IMR-90 (cell line): ENCODE results near the gene RTCB. TPM values are rescaled to one million over a fixed set of nuclear protein-coding genes. Genes with fewer than 3 reads are reported as not detected.

ENCODE experiments used
- ATAC-seq: fragments of 200-7000 bp; cut with Tn5 transposase; 2 replicates; pipeline ENCODE4 v1.9.1; 2020; ENCODE audit warnings: low read depth, mild to moderate bottlenecking, moderate library complexity
- BruUV-seq: library from RNA; stranded (reverse); fragments of 400-500 nt; replicated peaks from 2 replicates; lab custom pipeline; 2021; lab: Mats Ljungman, UMichigan
- CTCF ChIA-PET: fragments of 300-600 bp; formaldehyde crosslinking; extraction: SDS; loops from one replicate; lab custom pipeline; 2021; ENCODE audit warnings: antibody characterized with exemption; lab: Yijun Ruan, JAX
- POLR2A ChIA-PET: fragments of 300-600 bp; sonication (Branson Sonifier 250); formaldehyde crosslinking; loops from one replicate; lab custom pipeline; 2022; ENCODE audit warnings: antibody characterized with exemption; ENCODE audit not compliant: unreplicated experiment; lab: Charles Lee
- DNase-seq: peaks from one replicate; pipeline ENCODE4 v3.0.0; 2013
- H2AFZ ChIP-seq: replicated peaks from 2 replicates; pipeline ENCODE3; 2013; ENCODE audit warnings: low read length, mild to moderate bottlenecking; ENCODE audit not compliant: poor library complexity
- H2AK5ac ChIP-seq: 2 replicates; pipeline ENCODE4 v1.6.1; 2013; ENCODE audit warnings: low read depth, low read length, inconsistent platforms
- H2AK9ac ChIP-seq: replicated peaks from 2 replicates; pipeline ENCODE3; 2013; ENCODE audit warnings: mild to moderate bottlenecking, low read depth, low read length, moderate library complexity; ENCODE audit not compliant: poor library complexity
- H2BK120ac ChIP-seq: 2 replicates; pipeline ENCODE4 v1.6.1; 2013; ENCODE audit warnings: low read depth, low read length, inconsistent platforms
- H2BK15ac ChIP-seq: 3 replicates; pipeline ENCODE4 v1.6.1; 2013; ENCODE audit warnings: low read depth, low read length, inconsistent platforms
- H2BK20ac ChIP-seq: 2 replicates; pipeline ENCODE4 v1.6.1; 2013; ENCODE audit warnings: low read depth, mild to moderate bottlenecking, inconsistent platforms, low read length, moderate library complexity
- H2BK5ac ChIP-seq: 2 replicates; pipeline ENCODE4 v1.6.1; 2013; ENCODE audit warnings: mild to moderate bottlenecking, low read depth, low read length, inconsistent platforms; ENCODE audit not compliant: poor library complexity, severe bottlenecking
- H3K14ac ChIP-seq: replicated peaks from 2 replicates; pipeline ENCODE4 v1.6.1; 2013; ENCODE audit warnings: low read depth, low read length, inconsistent platforms
- H3K18ac ChIP-seq: 2 replicates; pipeline ENCODE4 v1.6.1; 2013; ENCODE audit warnings: low read depth, low read length, control low read depth
- H3K23ac ChIP-seq: 2 replicates; pipeline ENCODE4 v1.6.1; 2013; ENCODE audit warnings: low read depth, low read length, inconsistent platforms
- H3K27ac ChIP-seq: 2 replicates; pipeline ENCODE4 v1.5.1; 2013; ENCODE audit warnings: mild to moderate bottlenecking, control low read depth, low read length; ENCODE audit not compliant: insufficient read depth
- H3K27me3 ChIP-seq: 2 replicates; pipeline ENCODE4 v1.6.1; 2013; ENCODE audit warnings: low read length; ENCODE audit not compliant: control insufficient read depth, insufficient read depth
- H3K36me3 ChIP-seq: 2 replicates; pipeline ENCODE4 v1.6.1; 2013; ENCODE audit warnings: low read length, mixed read lengths; ENCODE audit not compliant: control insufficient read depth, insufficient read depth
- H3K4ac ChIP-seq: 2 replicates; pipeline ENCODE4 v1.6.1; 2013; ENCODE audit warnings: low read depth, low read length, inconsistent platforms
- H3K4me1 ChIP-seq: 2 replicates; pipeline ENCODE4 v1.6.1; 2013; ENCODE audit warnings: low read length, mixed read lengths; ENCODE audit not compliant: control insufficient read depth, insufficient read depth
- H3K4me2 ChIP-seq: 2 replicates; pipeline ENCODE4 v1.6.1; 2013; ENCODE audit warnings: low read depth, mild to moderate bottlenecking, control low read depth, low read length, moderate library complexity
- H3K4me3 ChIP-seq: 2 replicates; pipeline ENCODE4 v1.5.1; 2013; ENCODE audit warnings: low read depth, mild to moderate bottlenecking, control low read depth, low read length, moderate library complexity; ENCODE audit not compliant: insufficient read depth
- H3K56ac ChIP-seq: 2 replicates; pipeline ENCODE4 v1.6.1; 2013; ENCODE audit warnings: low read length, inconsistent platforms; ENCODE audit not compliant: insufficient read depth; ENCODE audit errors: extremely low read depth
- H3K79me1 ChIP-seq, 2 experiments: 2 replicates each; pipeline ENCODE4 v1.6.1; 2013; ENCODE audit warnings: low read length in 2 of 2, inconsistent platforms in 1 of 2, low read depth in 1 of 2
- H3K9ac ChIP-seq: 2 replicates; pipeline ENCODE4 v1.6.1; 2013; ENCODE audit warnings: low read depth, low read length, control low read depth
- H3K9me1 ChIP-seq: 2 replicates; pipeline ENCODE4 v1.6.1; 2013; ENCODE audit warnings: low read length, inconsistent platforms; ENCODE audit not compliant: insufficient read depth
- H3K9me3 ChIP-seq: 2 replicates; pipeline ENCODE4 v1.6.1; 2013; ENCODE audit warnings: low read length; ENCODE audit not compliant: control insufficient read depth, insufficient read depth
- H4K20me1 ChIP-seq: 2 replicates; pipeline ENCODE4 v1.6.1; 2013; ENCODE audit warnings: low read length, inconsistent platforms; ENCODE audit not compliant: insufficient read depth
- H4K5ac ChIP-seq: 2 replicates; pipeline ENCODE4 v1.6.1; 2013; ENCODE audit warnings: mild to moderate bottlenecking, low read depth, low read length, control low read depth
- H4K8ac ChIP-seq, 2 experiments: 2 replicates each; pipeline ENCODE4 v1.6.1; 2013; ENCODE audit warnings: low read depth in 2 of 2, low read length in 2 of 2, control low read depth in 1 of 2, inconsistent platforms in 1 of 2
- H4K91ac ChIP-seq: 2 replicates; pipeline ENCODE4 v1.6.1; 2013; ENCODE audit warnings: low read depth, low read length, inconsistent platforms; ENCODE audit not compliant: insufficient read depth
- CEBPB ChIP-seq: IDR thresholded peaks from 2 replicates; pipeline ENCODE4 v1.6.1; 2012; ENCODE audit warnings: low read depth, low read length, improper control_type of control experiment
- CHD1 ChIP-seq: IDR thresholded peaks from 2 replicates; pipeline ENCODE4 v1.6.1; 2012; ENCODE audit warnings: low read depth, low read length, improper control_type of control experiment
- FOS ChIP-seq: fragments of 150-350 bp; IDR thresholded peaks from 2 replicates; pipeline ENCODE4 v1.6.1; 2016; ENCODE audit warnings: low read depth, low read length
- MAFK ChIP-seq: IDR thresholded peaks from 2 replicates; pipeline ENCODE4 v1.6.1; 2012; ENCODE audit warnings: low read depth, low read length, improper control_type of control experiment
- MAZ ChIP-seq: IDR thresholded peaks from 2 replicates; pipeline ENCODE4 v1.6.1; 2012; ENCODE audit warnings: low read depth, mild to moderate bottlenecking, low read length, improper control_type of control experiment, moderate library complexity, borderline replicate concordance
- NFE2L2 ChIP-seq: fragments of 150-350 bp; IDR thresholded peaks from 2 replicates; pipeline ENCODE4 v1.6.1; 2016; ENCODE audit warnings: low read depth, mild to moderate bottlenecking, low read length
- POLR2A ChIP-seq: IDR thresholded peaks from 2 replicates; pipeline ENCODE4 v1.6.1; 2012; ENCODE audit warnings: mild to moderate bottlenecking, low read depth, low read length
- RCOR1 ChIP-seq: IDR thresholded peaks from 2 replicates; pipeline ENCODE4 v1.6.1; 2012; ENCODE audit warnings: mild to moderate bottlenecking, low read length, improper control_type of control experiment; ENCODE audit not compliant: insufficient replicate concordance
- WGBS, 2 experiments: methylation state at CpG; one replicate each; pipeline versions ENCODE4 v1.1.5 to v1.1.7; 2013; ENCODE audit warnings: missing lambda C conversion rate in 2 of 2; ENCODE audit not compliant: insufficient read length in 1 of 2; ENCODE audit errors: extremely low coverage in 2 of 2; 5-methylcytosine and 5-hydroxymethylcytosine counted together
- dilution Hi-C: fragments of 300-500 bp; cut with HindIII; formaldehyde crosslinking; loops from one replicate; pipeline ENCODE4 v1.14.3; 2018; ENCODE audit warnings: low sequenced_read_pairs; ENCODE audit not compliant: unreplicated experiment
- in situ Hi-C: fragments of 300-500 bp; cut with MboI; formaldehyde crosslinking; loops from 3 replicates; pipeline ENCODE4 v1.14.3; 2019; ENCODE audit warnings: low sequenced_read_pairs, inconsistent platforms, mixed read lengths
- intact Hi-C: fragments of 100-400 bp; cut with micrococcal nuclease; formaldehyde crosslinking; loops from 2 replicates; pipeline ENCODE4 v1.10.0; 2022
- polyA plus RNA-seq, 3 experiments: library from polyadenylated mRNA; depleted of rRNA; stranded (reverse); fragments of >200 nt; gene quantifications; 2 replicates each; pipeline ENCODE4 v1.2.3, GENCODE V29; 2012; ENCODE audit warnings: low replicate concordance in 1 of 3
- total RNA-seq: library from RNA; depleted of rRNA; stranded (reverse); fragments of >200 nt; gene quantifications from 2 replicates; pipeline ENCODE4 v1.2.3, GENCODE V29; 2012
- TF ChIP-seq, protein P1 (sequence below): conservative IDR thresholded peaks from 2 replicates; pipeline ENCODE4 v1.5.1; 2012; ENCODE audit warnings: mild to moderate bottlenecking, low read depth, low read length, improper control_type of control experiment
- TF ChIP-seq, protein P2 (sequence below): fragments of 150-350 bp; IDR thresholded peaks from 2 replicates; pipeline ENCODE4 v1.6.1; 2016; ENCODE audit warnings: low read depth, mild to moderate bottlenecking, low read length, moderate library complexity, borderline replicate concordance
- TF ChIP-seq, protein P3 (sequence below): fragments of 150-350 bp; IDR thresholded peaks from 2 replicates; pipeline ENCODE4 v1.6.1; 2017; ENCODE audit warnings: mild to moderate bottlenecking, antibody characterized with exemption, low read length, low read depth

The RTCB gene
- total and polyA plus RNA-seq, 2 of the 4 experiments (the other 2 are of a cell fraction) = 115 to 213 TPM

GRCh38 chr22:32375678-32376450 is 36.2 kb downstream of the RTCB start:
- H2AK9ac ChIP-seq = no peak overlapping the region
- H3K18ac ChIP-seq = no peak overlapping the region

More at GRCh38 chr22:32375678-32376450, 36.2 kb downstream of the RTCB start:
- no peak overlapping the region for H3K4me3 ChIP-seq
- H2AFZ ChIP-seq = no peak overlapping the region
- no peak overlapping the region for H3K4me2 ChIP-seq
- no peak for ATAC-seq
- H3K4me1 ChIP-seq = no peaks in the 10 kb centered on the region
- no TSS peak for BruUV-seq
- no peak overlapping the region for H3K9ac ChIP-seq
- dilution Hi-C loops = no loop called here
- no peak overlapping the region for H3K4ac ChIP-seq
- H3K9me1 ChIP-seq = 0 out of 2 replicates have a peak, but pooled peaks cover 4% of the 10 kb centered on the region
- POLR2A ChIA-PET = no interaction called here
- no peak overlapping the region for H3K56ac ChIP-seq
- CTCF ChIA-PET = no interaction called here
- no peaks in the 10 kb centered on the region for H3K79me1 ChIP-seq
- H2BK20ac ChIP-seq = no peak overlapping the region
- H3K27me3 ChIP-seq = no peaks in the 10 kb centered on the region
- intact Hi-C loops = no loop called here
- H3K36me3 ChIP-seq = no peaks in the 10 kb centered on the region
- no peak overlapping the region for H2BK15ac ChIP-seq
- H3K9me3 ChIP-seq = no peaks in the 10 kb centered on the region
- H3K27ac ChIP-seq = no peak overlapping the region
- H4K20me1 ChIP-seq = no peaks in the 10 kb centered on the region; the same call in 1 of the 2 replicates
- WGBS, 2 experiments = 80% methylated on average over 2 of the region's 7 CpGs; no CpG with 5 or more reads in 1 of the 2 experiments
- no peak overlapping the region for H2BK5ac ChIP-seq
- in situ Hi-C loops = no loop called here
- H4K5ac ChIP-seq = no peak overlapping the region
- H3K23ac ChIP-seq = no peak overlapping the region
- H2AK5ac ChIP-seq = no peak overlapping the region
- DNase-seq = no peak
- H3K14ac ChIP-seq = no peak overlapping the region
- H2BK120ac ChIP-seq = no peak overlapping the region
- no peak overlapping the region for H4K8ac ChIP-seq
- H4K91ac ChIP-seq = no peak overlapping the region
- TF ChIP-seq CHD1 (no peak), FOS (no peak), NFE2L2 (no peak), POLR2A (no peak), MAZ (no peak), CEBPB (no peak), MAFK (no peak), RCOR1 (no peak)
- TF ChIP-seq, protein P1, sequence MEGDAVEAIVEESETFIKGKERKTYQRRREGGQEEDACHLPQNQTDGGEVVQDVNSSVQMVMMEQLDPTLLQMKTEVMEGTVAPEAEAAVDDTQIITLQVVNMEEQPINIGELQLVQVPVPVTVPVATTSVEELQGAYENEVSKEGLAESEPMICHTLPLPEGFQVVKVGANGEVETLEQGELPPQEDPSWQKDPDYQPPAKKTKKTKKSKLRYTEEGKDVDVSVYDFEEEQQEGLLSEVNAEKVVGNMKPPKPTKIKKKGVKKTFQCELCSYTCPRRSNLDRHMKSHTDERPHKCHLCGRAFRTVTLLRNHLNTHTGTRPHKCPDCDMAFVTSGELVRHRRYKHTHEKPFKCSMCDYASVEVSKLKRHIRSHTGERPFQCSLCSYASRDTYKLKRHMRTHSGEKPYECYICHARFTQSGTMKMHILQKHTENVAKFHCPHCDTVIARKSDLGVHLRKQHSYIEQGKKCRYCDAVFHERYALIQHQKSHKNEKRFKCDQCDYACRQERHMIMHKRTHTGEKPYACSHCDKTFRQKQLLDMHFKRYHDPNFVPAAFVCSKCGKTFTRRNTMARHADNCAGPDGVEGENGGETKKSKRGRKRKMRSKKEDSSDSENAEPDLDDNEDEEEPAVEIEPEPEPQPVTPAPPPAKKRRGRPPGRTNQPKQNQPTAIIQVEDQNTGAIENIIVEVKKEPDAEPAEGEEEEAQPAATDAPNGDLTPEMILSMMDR = no peak
- TF ChIP-seq, protein P2, sequence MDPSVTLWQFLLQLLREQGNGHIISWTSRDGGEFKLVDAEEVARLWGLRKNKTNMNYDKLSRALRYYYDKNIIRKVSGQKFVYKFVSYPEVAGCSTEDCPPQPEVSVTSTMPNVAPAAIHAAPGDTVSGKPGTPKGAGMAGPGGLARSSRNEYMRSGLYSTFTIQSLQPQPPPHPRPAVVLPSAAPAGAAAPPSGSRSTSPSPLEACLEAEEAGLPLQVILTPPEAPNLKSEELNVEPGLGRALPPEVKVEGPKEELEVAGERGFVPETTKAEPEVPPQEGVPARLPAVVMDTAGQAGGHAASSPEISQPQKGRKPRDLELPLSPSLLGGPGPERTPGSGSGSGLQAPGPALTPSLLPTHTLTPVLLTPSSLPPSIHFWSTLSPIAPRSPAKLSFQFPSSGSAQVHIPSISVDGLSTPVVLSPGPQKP = no peak
- TF ChIP-seq, protein P3, sequence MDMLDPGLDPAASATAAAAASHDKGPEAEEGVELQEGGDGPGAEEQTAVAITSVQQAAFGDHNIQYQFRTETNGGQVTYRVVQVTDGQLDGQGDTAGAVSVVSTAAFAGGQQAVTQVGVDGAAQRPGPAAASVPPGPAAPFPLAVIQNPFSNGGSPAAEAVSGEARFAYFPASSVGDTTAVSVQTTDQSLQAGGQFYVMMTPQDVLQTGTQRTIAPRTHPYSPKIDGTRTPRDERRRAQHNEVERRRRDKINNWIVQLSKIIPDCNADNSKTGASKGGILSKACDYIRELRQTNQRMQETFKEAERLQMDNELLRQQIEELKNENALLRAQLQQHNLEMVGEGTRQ = no peak
